Stimulated activated CD4-positive, alpha-beta T cell treated with anti-CD3 and anti-CD28 coated beads, Interleukin-15, amount 100 ng/mL, for 48 hours (primary cell): ENCODE data around the gene TMEM238.
"Not testable (repeated sequence)": the region's sequence is repeated elsewhere in the genome, so short reads cannot be mapped to it uniquely, and the experiment has no call there.

ENCODE experiments used
- DNase-seq, 2 donors: peaks; one replicate each; pipeline ENCODE4 v3.0.0-alpha.2; 2020; ENCODE audit warnings: low read depth in 2 of 2

TMEM238 gene

GRCh38 chr19:55401390-55401789 lies 17.3 kb upstream of the TMEM238 start:
- DNase-seq, result not testable (repeated sequence)

GRCh38 chr19:55400281-55401087 lies 16.4 kb upstream of the TMEM238 start:
- no peak for DNase-seq

- DNase-seq, result no peak
Measured at GRCh38 chr19:55398200-55398925, 14.3 kb upstream of the TMEM238 start.

GRCh38 chr19:55392820-55393761 lies 9.0 kb upstream of the TMEM238 start:
- no peak for DNase-seq

GRCh38 chr19:55391702-55392615 lies 7.9 kb upstream of the TMEM238 start:
- DNase-seq, result no peak

- DNase-seq, result no peak
Measured at GRCh38 chr19:55391191-55391670, 7.1 kb upstream of the TMEM238 start.

- DNase-seq, result no peak
Measured at GRCh38 chr19:55390461-55390880, 6.4 kb upstream of the TMEM238 start.

GRCh38 chr19:55389386-55390317 lies 5.6 kb upstream of the TMEM238 start:
- no peak for DNase-seq

GRCh38 chr19:55387736-55388497 lies 3.8 kb upstream of the TMEM238 start:
- no peak for DNase-seq

- no peak for DNase-seq
Measured at GRCh38 chr19:55386493-55386971, 2.4 kb upstream of the TMEM238 start.

GRCh38 chr19:55385724-55386492 lies 1.8 kb upstream of the TMEM238 start, which contains the start of gene RPL28:
RPL28 (plus strand) TSS chr19:55385932; CDS start chr19:55386358, 426 bp downstream.
- DNase-seq, result peak; percentile 96 to 97

- peak; percentile 89 to 97 for DNase-seq
Measured at GRCh38 chr19:55384920-55385723, 1.0 kb upstream of the TMEM238 start.

GRCh38 chr19:55383279-55384130 lies 587 bp downstream of the TMEM238 start:
- no peak for DNase-seq

- DNase-seq, result no peak
Measured at GRCh38 chr19:55382522-55383054, 1.5 kb downstream of the TMEM238 start.

GRCh38 chr19:55382013-55382412 lies 2.1 kb downstream of the TMEM238 start:
- no peak for DNase-seq

- DNase-seq, result no peak
Measured at GRCh38 chr19:55379174-55379573, 4.9 kb downstream of the TMEM238 start.
